Liver (tissue), 9 donors: ENCODE measurements around the gene FOSL2. TPM values are rescaled to one million over a fixed set of nuclear protein-coding genes. Genes with fewer than 3 reads are reported as not detected.

Experiments
- DNase-seq: peaks from one replicate; pipeline ENCODE4 v3.0.0-alpha.2; 2017; ENCODE audit warnings: low spot score
- H3K27ac ChIP-seq, 2 donors: one replicate each; pipeline ENCODE4 v1.7.0; 2013; ENCODE audit warnings: inconsistent platforms in 2 of 2, low read length in 2 of 2, control low read depth in 1 of 2, low read depth in 1 of 2, mild to moderate bottlenecking in 1 of 2
- H3K27me3 ChIP-seq, 4 donors: one replicate each; pipeline versions ENCODE4 v1.6.1 to v1.7.0; 2013; ENCODE audit warnings: low read length in 3 of 4, inconsistent platforms in 1 of 4, mild to moderate bottlenecking in 1 of 4, moderate library complexity in 1 of 4; ENCODE audit not compliant: control insufficient read depth in 4 of 4, insufficient read depth in 4 of 4
- H3K36me3 ChIP-seq, 4 donors: one replicate each; pipeline versions ENCODE4 v1.6.1 to v1.7.0; 2013; ENCODE audit warnings: low read length in 3 of 4, mild to moderate bottlenecking in 3 of 4, low read depth in 1 of 4, moderate library complexity in 1 of 4; ENCODE audit not compliant: control insufficient read depth in 4 of 4, insufficient read depth in 3 of 4
- H3K4me1 ChIP-seq, 4 donors: one replicate each; pipeline versions ENCODE4 v1.6.1 to v1.7.0; 2013; ENCODE audit warnings: low read length in 3 of 4, mild to moderate bottlenecking in 3 of 4, moderate library complexity in 1 of 4; ENCODE audit not compliant: control insufficient read depth in 4 of 4, insufficient read depth in 4 of 4
- H3K4me3 ChIP-seq, 3 donors: one replicate each; pipeline versions ENCODE4 v1.6.1 to v1.7.0; 2013; ENCODE audit warnings: low read length in 3 of 3, control low read depth in 1 of 3, low read depth in 1 of 3, mild to moderate bottlenecking in 1 of 3
- H3K9ac ChIP-seq, 2 donors: one replicate each; pipeline ENCODE4 v1.7.0; 2013; ENCODE audit warnings: low read length in 2 of 2, mild to moderate bottlenecking in 2 of 2, moderate library complexity in 2 of 2, control low read depth in 1 of 2, low read depth in 1 of 2
- H3K9me3 ChIP-seq, 4 donors: one replicate each; pipeline versions ENCODE4 v1.6.1 to v1.7.0; 2013; ENCODE audit warnings: low read length in 3 of 4; ENCODE audit not compliant: control insufficient read depth in 4 of 4
- EGR1 ChIP-seq, 2 donors: IDR thresholded peaks; 2 replicates each; pipeline ENCODE4 v1.6.1; 2016 to 2018; ENCODE audit warnings: antibody characterized with exemption in 2 of 2, low read depth in 2 of 2
- FOXA2 ChIP-seq: IDR thresholded peaks from 2 replicates; pipeline ENCODE4 v1.6.1; 2016; ENCODE audit warnings: antibody characterized with exemption
- GABPA ChIP-seq, 2 donors: IDR thresholded peaks in 1 of 2; conservative IDR thresholded peaks in 1 of 2; 2 replicates each; pipeline ENCODE4 v1.6.1; 2016; ENCODE audit warnings: antibody characterized with exemption in 2 of 2, mild to moderate bottlenecking in 1 of 2, moderate library complexity in 1 of 2
- HNF4A ChIP-seq, 2 donors: conservative IDR thresholded peaks; 2 replicates each; pipeline ENCODE4 v1.6.1; 2016; ENCODE audit warnings: antibody characterized with exemption in 2 of 2, mild to moderate bottlenecking in 2 of 2
- HNF4G ChIP-seq: IDR thresholded peaks from 2 replicates; pipeline ENCODE4 v1.6.1; 2016; ENCODE audit warnings: antibody characterized with exemption
- JUND ChIP-seq, 2 donors: IDR thresholded peaks; 2 replicates each; pipeline ENCODE4 v1.6.1; 2016; ENCODE audit warnings: antibody characterized with exemption in 2 of 2
- NR2F2 ChIP-seq: IDR thresholded peaks from 2 replicates; pipeline ENCODE4 v1.6.1; 2016; ENCODE audit warnings: antibody characterized with exemption
- RAD21 ChIP-seq, 2 donors: IDR thresholded peaks; 2 replicates each; pipeline ENCODE4 v1.6.1; 2016; ENCODE audit warnings: antibody characterized with exemption in 2 of 2, mild to moderate bottlenecking in 2 of 2
- RXRA ChIP-seq, 2 donors: IDR thresholded peaks; 2 replicates each; pipeline ENCODE4 v1.6.1; 2017 to 2018; ENCODE audit warnings: antibody characterized with exemption in 2 of 2, mild to moderate bottlenecking in 1 of 2
- SP1 ChIP-seq: IDR thresholded peaks from 2 replicates; pipeline ENCODE4 v1.6.1; 2018; ENCODE audit warnings: antibody characterized with exemption, mild to moderate bottlenecking
- TAF1 ChIP-seq: conservative IDR thresholded peaks from 2 replicates; pipeline ENCODE4 v1.6.1; 2016; ENCODE audit warnings: antibody characterized with exemption, mild to moderate bottlenecking
- YY1 ChIP-seq: IDR thresholded peaks from 2 replicates; pipeline ENCODE4 v1.6.1; 2016; ENCODE audit warnings: antibody characterized with exemption, mild to moderate bottlenecking
- ZBTB33 ChIP-seq: IDR thresholded peaks from 2 replicates; pipeline ENCODE4 v1.6.1; 2016; ENCODE audit warnings: antibody characterized with exemption
- WGBS: extraction: QIAGEN DNeasy Blood & Tissue Kit; methylation state at CpG from one replicate; pipeline ENCODE4 v1.1.7; 2013; 5-methylcytosine and 5-hydroxymethylcytosine counted together
- polyA plus RNA-seq, 2 donors: library from polyadenylated mRNA; stranded (reverse) in 1 of 2; unstranded in 1 of 2; fragments of 200-250 nt in 1 of 2; fragments of >200 nt in 1 of 2; fragmentation: Nextera tagmentation in 1 of 2; extraction: Ambion mirVana in 1 of 2; gene quantifications; one replicate each; pipeline versions ENCODE4 v1.2.1 to v1.2.3, GENCODE V29; 2013 to 2015
- total RNA-seq, 2 donors: library from RNA; depleted of rRNA; stranded (reverse); fragments of >200 nt; gene quantifications; one replicate each; pipeline ENCODE4 v1.2.3, GENCODE V29; 2014
- TF ChIP-seq, protein P1 (sequence below): fragments of 150-350 bp; IDR thresholded peaks from 2 replicates; pipeline ENCODE4 v1.5.1; 2017; ENCODE audit warnings: improper control_type of control experiment, low read depth, low read length; ENCODE audit not compliant: missing input control
- TF ChIP-seq, protein P2 (sequence below): IDR thresholded peaks from 2 replicates; pipeline ENCODE4 v1.6.1; 2016; ENCODE audit warnings: antibody characterized with exemption, mild to moderate bottlenecking
- TF ChIP-seq, protein P3 (sequence below): IDR thresholded peaks from 2 replicates; pipeline ENCODE4 v1.6.1; 2016; ENCODE audit warnings: antibody characterized with exemption
- donor health status: healthy.
- donor health status: healthy.
- donor health status: healthy.
- donor health status: healthy.
- donor health status: healthy.

FOSL2 gene
- total and polyA plus RNA-seq, 4 donors: 1.9 to 10.7 (median 2.6) TPM

DNA sequence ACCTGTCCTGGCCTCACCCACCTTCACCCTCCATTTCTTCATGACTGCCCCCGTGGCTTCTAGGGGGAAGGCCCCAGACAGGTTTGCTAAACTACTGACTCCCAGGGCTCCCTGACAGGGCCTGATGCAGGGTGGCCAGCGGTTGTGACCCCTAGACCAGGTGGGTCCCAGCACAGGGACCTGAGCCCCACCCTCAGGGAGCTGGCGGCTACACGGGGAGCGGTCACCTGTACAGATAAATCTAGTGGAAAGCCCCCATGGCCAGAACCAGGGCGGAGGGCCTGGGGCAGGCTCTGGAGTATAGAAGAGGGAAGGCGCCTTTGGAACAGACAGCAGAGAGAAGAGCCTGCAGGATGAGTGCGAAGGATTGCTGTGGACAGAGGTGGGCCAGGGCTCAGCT, 60.7 kb downstream of the FOSL2 start:
- DNase-seq: no peak
- no peaks in the 10 kb centered on the region for H3K4me1 ChIP-seq
- no peak overlapping the region for H3K27ac ChIP-seq
- H3K9ac ChIP-seq: no peak overlapping the region
- H3K4me3 ChIP-seq: no peak overlapping the region
- H3K27me3 ChIP-seq: no peaks in the 10 kb centered on the region
- TF ChIP-seq SP1: no peak
- no peak for TF ChIP-seq YY1
- TF ChIP-seq, protein P1, sequence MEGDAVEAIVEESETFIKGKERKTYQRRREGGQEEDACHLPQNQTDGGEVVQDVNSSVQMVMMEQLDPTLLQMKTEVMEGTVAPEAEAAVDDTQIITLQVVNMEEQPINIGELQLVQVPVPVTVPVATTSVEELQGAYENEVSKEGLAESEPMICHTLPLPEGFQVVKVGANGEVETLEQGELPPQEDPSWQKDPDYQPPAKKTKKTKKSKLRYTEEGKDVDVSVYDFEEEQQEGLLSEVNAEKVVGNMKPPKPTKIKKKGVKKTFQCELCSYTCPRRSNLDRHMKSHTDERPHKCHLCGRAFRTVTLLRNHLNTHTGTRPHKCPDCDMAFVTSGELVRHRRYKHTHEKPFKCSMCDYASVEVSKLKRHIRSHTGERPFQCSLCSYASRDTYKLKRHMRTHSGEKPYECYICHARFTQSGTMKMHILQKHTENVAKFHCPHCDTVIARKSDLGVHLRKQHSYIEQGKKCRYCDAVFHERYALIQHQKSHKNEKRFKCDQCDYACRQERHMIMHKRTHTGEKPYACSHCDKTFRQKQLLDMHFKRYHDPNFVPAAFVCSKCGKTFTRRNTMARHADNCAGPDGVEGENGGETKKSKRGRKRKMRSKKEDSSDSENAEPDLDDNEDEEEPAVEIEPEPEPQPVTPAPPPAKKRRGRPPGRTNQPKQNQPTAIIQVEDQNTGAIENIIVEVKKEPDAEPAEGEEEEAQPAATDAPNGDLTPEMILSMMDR: no peak
- TF ChIP-seq HNF4G: no peak
- TF ChIP-seq, protein P2, sequence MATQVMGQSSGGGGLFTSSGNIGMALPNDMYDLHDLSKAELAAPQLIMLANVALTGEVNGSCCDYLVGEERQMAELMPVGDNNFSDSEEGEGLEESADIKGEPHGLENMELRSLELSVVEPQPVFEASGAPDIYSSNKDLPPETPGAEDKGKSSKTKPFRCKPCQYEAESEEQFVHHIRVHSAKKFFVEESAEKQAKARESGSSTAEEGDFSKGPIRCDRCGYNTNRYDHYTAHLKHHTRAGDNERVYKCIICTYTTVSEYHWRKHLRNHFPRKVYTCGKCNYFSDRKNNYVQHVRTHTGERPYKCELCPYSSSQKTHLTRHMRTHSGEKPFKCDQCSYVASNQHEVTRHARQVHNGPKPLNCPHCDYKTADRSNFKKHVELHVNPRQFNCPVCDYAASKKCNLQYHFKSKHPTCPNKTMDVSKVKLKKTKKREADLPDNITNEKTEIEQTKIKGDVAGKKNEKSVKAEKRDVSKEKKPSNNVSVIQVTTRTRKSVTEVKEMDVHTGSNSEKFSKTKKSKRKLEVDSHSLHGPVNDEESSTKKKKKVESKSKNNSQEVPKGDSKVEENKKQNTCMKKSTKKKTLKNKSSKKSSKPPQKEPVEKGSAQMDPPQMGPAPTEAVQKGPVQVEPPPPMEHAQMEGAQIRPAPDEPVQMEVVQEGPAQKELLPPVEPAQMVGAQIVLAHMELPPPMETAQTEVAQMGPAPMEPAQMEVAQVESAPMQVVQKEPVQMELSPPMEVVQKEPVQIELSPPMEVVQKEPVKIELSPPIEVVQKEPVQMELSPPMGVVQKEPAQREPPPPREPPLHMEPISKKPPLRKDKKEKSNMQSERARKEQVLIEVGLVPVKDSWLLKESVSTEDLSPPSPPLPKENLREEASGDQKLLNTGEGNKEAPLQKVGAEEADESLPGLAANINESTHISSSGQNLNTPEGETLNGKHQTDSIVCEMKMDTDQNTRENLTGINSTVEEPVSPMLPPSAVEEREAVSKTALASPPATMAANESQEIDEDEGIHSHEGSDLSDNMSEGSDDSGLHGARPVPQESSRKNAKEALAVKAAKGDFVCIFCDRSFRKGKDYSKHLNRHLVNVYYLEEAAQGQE: no peak
- no peak for TF ChIP-seq HNF4A (conservative IDR thresholded peaks at IDR 0.05)
- TF ChIP-seq ZBTB33: no peak
- no peak for TF ChIP-seq RAD21 (IDR thresholded peaks at IDR 0.05)
- 91% methylated on average over 8 of the region's 8 CpGs for WGBS
- H3K9me3 ChIP-seq: no peaks in the 10 kb centered on the region
- no peaks in the 10 kb centered on the region for H3K36me3 ChIP-seq

GRCh38 chr2:28454016-28454930, 61.6 kb downstream of the FOSL2 start:
- Histone ChIP-seq H3K9ac (no peak overlapping the region), H3K27me3 (no peaks in the 10 kb centered on the region), H3K9me3 (no peaks in the 10 kb centered on the region), H3K27ac (no peak overlapping the region), H3K4me3 (no peak overlapping the region), H3K4me1 (no peaks in the 10 kb centered on the region), H3K36me3 (no peaks in the 10 kb centered on the region)
- WGBS: 92% methylated on average over 14 of the region's 14 CpGs
- no peak for TF ChIP-seq HNF4A (conservative IDR thresholded peaks at IDR 0.05)
- TF ChIP-seq, protein P3, sequence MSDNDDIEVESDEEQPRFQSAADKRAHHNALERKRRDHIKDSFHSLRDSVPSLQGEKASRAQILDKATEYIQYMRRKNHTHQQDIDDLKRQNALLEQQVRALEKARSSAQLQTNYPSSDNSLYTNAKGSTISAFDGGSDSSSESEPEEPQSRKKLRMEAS: no peak
- TF ChIP-seq, protein P1: no peak
- no peak for TF ChIP-seq NR2F2
- no peak for TF ChIP-seq HNF4G
- no peak for TF ChIP-seq ZBTB33
- no peak for TF ChIP-seq GABPA (IDR thresholded peaks at IDR 0.05 in 1 of 2, conservative IDR thresholded peaks at IDR 0.05 in 1 of 2)
- no peak for TF ChIP-seq JUND (IDR thresholded peaks at IDR 0.05)
- no peak for TF ChIP-seq YY1
- no peak for TF ChIP-seq FOXA2
- TF ChIP-seq RXRA (IDR thresholded peaks at IDR 0.05): no peak
- no peak for TF ChIP-seq RAD21 (IDR thresholded peaks at IDR 0.05)
- no peak for TF ChIP-seq EGR1 (IDR thresholded peaks at IDR 0.05; ENCODE audit: low read depth in 2 of 2)
- TF ChIP-seq TAF1: no peak
- no peak for DNase-seq
